Thyroid gland (tissue), 4 donors: ENCODE data around the gene HELZ. TPM values are rescaled to one million over a fixed set of nuclear protein-coding genes. Genes with fewer than 3 reads are reported as not detected.
"Not testable (repeated sequence)": the region's sequence is repeated elsewhere in the genome, so short reads cannot be mapped to it uniquely, and the experiment has no call there.

Source experiments
- DNase-seq, 2 donors: peaks; one replicate each; pipeline ENCODE4 v3.0.0-alpha.2; 2019
- H3K27ac ChIP-seq, 3 donors: fragments of 200-600 bp; sonication (generic); 1 replicate in 2 of 3; 2 replicates in 1 of 3; pipeline ENCODE4 v1.5.1; 2016 to 2019; ENCODE audit warnings: mild to moderate bottlenecking in 1 of 3, moderate library complexity in 1 of 3
- H3K27me3 ChIP-seq: fragments of 200-600 bp; sonication (generic); one replicate; pipeline ENCODE4 v1.5.1; 2019
- H3K36me3 ChIP-seq, 2 donors: fragments of 200-600 bp; sonication (generic); one replicate each; pipeline ENCODE4 v1.5.1; 2016 to 2019
- H3K4me1 ChIP-seq, 2 donors: fragments of 200-600 bp; sonication (generic); one replicate each; pipeline ENCODE4 v1.5.1; 2017 to 2019
- H3K4me3 ChIP-seq, 3 donors: fragments of 200-600 bp; sonication (generic); replicated peaks in 1 of 3; 1 replicate in 2 of 3; 2 replicates in 1 of 3; pipeline ENCODE4 v1.5.1; 2016; ENCODE audit warnings: mild to moderate bottlenecking in 1 of 3
- H3K9me3 ChIP-seq: fragments of 200-600 bp; sonication (generic); one replicate; pipeline ENCODE4 v1.5.1; 2017
- CTCF ChIP-seq, 6 experiments: fragments of 200-600 bp in 3 of 6; fragments of 450-650 bp in 3 of 6; sonication (generic) in 3 of 6; IDR thresholded peaks; one replicate each; pipeline ENCODE4 v1.5.1; 2016 to 2019; ENCODE audit warnings: antibody characterized with exemption in 6 of 6, mild to moderate bottlenecking in 2 of 6, inconsistent platforms in 1 of 6, moderate library complexity in 1 of 6
- POLR2A ChIP-seq, 2 donors: fragments of 450-650 bp; IDR thresholded peaks; one replicate each; pipeline ENCODE4 v1.6.1; 2017; ENCODE audit warnings: antibody characterized with exemption in 2 of 2, mild to moderate bottlenecking in 2 of 2, moderate library complexity in 1 of 2
- WGBS, 2 donors: methylation state at CpG; one replicate each; pipeline ENCODE4 v1.1.5; 2017; 5-methylcytosine and 5-hydroxymethylcytosine counted together
- intact Hi-C: fragments of 100-400 bp; cut with DNase I; formaldehyde crosslinking; loops from one replicate; pipeline ENCODE4 v1.15.1; 2023
- total RNA-seq, 4 donors: library from RNA; depleted of rRNA; stranded (reverse); fragments of >200 nt; gene quantifications; one replicate each; pipeline ENCODE4 v1.2.3, GENCODE V29; 2016

The HELZ gene
- total RNA-seq, 4 donors from 2014 or later: 63.4 to 134 (median 88.2) TPM

- Histone ChIP-seq H3K27ac (no peak overlapping the region), H3K36me3 (no peaks in the 10 kb centered on the region), H3K27me3 (no peaks in the 10 kb centered on the region), H3K9me3 (no peaks in the 10 kb centered on the region), H3K4me3 (no peak overlapping the region), H3K4me1 (peaks cover 0 to 22% of the 10 kb centered on the region in 2 donors)
- 88 to 93% methylated on average over 3 of the region's 3 CpGs for WGBS, 2 donors
- intact Hi-C loops: no loop called here
- no peak for TF ChIP-seq POLR2A (IDR thresholded peaks at IDR 0.05)
- no peak for DNase-seq
Observed at GRCh38 chr17:67290244-67290643, 45.2 kb upstream of the HELZ start.

- intact Hi-C loops: no loop called here
- peak overlapping the region in 1 of 3 donors; percentile 6 for H3K27ac ChIP-seq
- DNase-seq: peak; percentile 79 to 80
Observed at GRCh38 chr17:67289181-67289876, 44.3 kb upstream of the HELZ start.

GRCh38 chr17:67286826-67287225 lies 41.8 kb upstream of the HELZ start:
- intact Hi-C loops, H3K36me3 ChIP-seq, DNase-seq, H3K4me3 ChIP-seq, H3K9me3 ChIP-seq, H3K27me3 ChIP-seq, H3K27ac ChIP-seq: not testable (repeated sequence)
- H3K4me1 ChIP-seq: peaks cover 0 to 16% of the 10 kb centered on the region in 2 donors
- 62 to 77% methylated on average over 3 of the region's 3 CpGs for WGBS, 2 donors

More at GRCh38 chr17:67289181-67289876, 44.3 kb upstream of the HELZ start:
- H3K4me1 ChIP-seq: peaks cover 0 to 22% of the 10 kb centered on the region in 2 donors
- TF ChIP-seq CTCF (IDR thresholded peaks at IDR 0.05) (no peak), POLR2A (IDR thresholded peaks at IDR 0.05) (no peak)
- no peaks in the 10 kb centered on the region for H3K36me3 ChIP-seq
- WGBS, 2 donors: 6 to 10% methylated on average over 12 to 14 of the region's 14 CpGs
- H3K27me3 ChIP-seq: no peaks in the 10 kb centered on the region
- no peaks in the 10 kb centered on the region for H3K9me3 ChIP-seq
- H3K4me3 ChIP-seq: no peak overlapping the region

- H3K36me3 ChIP-seq: no peaks in the 10 kb centered on the region
- no peak for DNase-seq
- no peaks in the 10 kb centered on the region for H3K9me3 ChIP-seq
- intact Hi-C loops: no loop called here
- H3K4me3 ChIP-seq: no peak overlapping the region
- WGBS, 2 donors: 94 to 100% methylated on average over 1 of the region's 1 CpG
- TF ChIP-seq CTCF (IDR thresholded peaks at IDR 0.05) (no peak), POLR2A (IDR thresholded peaks at IDR 0.05) (no peak)
- H3K27ac ChIP-seq: no peak overlapping the region
- H3K4me1 ChIP-seq: peaks cover 0 to 11% of the 10 kb centered on the region in 2 donors
- H3K27me3 ChIP-seq: no peaks in the 10 kb centered on the region
Observed at GRCh38 chr17:67285360-67285759, 40.4 kb upstream of the HELZ start.

- no peak overlapping the region for H3K4me3 ChIP-seq
- H3K27ac ChIP-seq: no peak overlapping the region
- H3K4me1 ChIP-seq: no peaks in the 10 kb centered on the region
- intact Hi-C loops: no loop called here
- no peaks in the 10 kb centered on the region for H3K36me3 ChIP-seq
- 85 to 87% methylated on average over 5 of the region's 5 CpGs for WGBS, 2 donors
- no peak for DNase-seq
- no peak for TF ChIP-seq CTCF (IDR thresholded peaks at IDR 0.05)
- TF ChIP-seq POLR2A (IDR thresholded peaks at IDR 0.05): no peak
- no peaks in the 10 kb centered on the region for H3K27me3 ChIP-seq
- H3K9me3 ChIP-seq: no peaks in the 10 kb centered on the region
Observed at GRCh38 chr17:67283731-67284516, 38.9 kb upstream of the HELZ start.

- intact Hi-C loops: no loop called here
Observed at GRCh38 chr17:67281743-67282142, 36.7 kb upstream of the HELZ start.

More at GRCh38 chr17:67281743-67282142, 36.7 kb upstream of the HELZ start:
- no peaks in the 10 kb centered on the region for H3K4me1 ChIP-seq
- DNase-seq: no peak
- no peaks in the 10 kb centered on the region for H3K9me3 ChIP-seq
- no peak overlapping the region for H3K4me3 ChIP-seq
- H3K27me3 ChIP-seq: no peaks in the 10 kb centered on the region
- H3K36me3 ChIP-seq: no peaks in the 10 kb centered on the region
- 82 to 89% methylated on average over 8 of the region's 8 CpGs for WGBS, 2 donors
- H3K27ac ChIP-seq: no peak overlapping the region
- no peak for TF ChIP-seq CTCF (IDR thresholded peaks at IDR 0.05)
- no peak for TF ChIP-seq POLR2A (IDR thresholded peaks at IDR 0.05)
